Measurements from ENCODE around the gene ACTN2. TPM values are rescaled to one million over a fixed set of nuclear protein-coding genes. Genes with fewer than 3 reads are reported as not detected.

Gene ACTN2
- polyA plus RNA-seq, 3 donors = 0.07 TPM; not detected in 2

- peaks cover 2 to 5% (median 5%) of the 10 kb centered on the region in 3 donors for H3K27me3 Mint-ChIP-seq (ENCODE audit: low read depth in 3 of 3)
- 100% methylated on average over 2 of the region's 6 CpGs for WGBS (ENCODE audit: insufficient coverage)
- H3K9me3 Mint-ChIP-seq = no peaks in the 10 kb centered on the region
- Histone ChIP-seq H3K27me3 (ENCODE audit: control insufficient read depth in 2 of 2, insufficient read depth in 2 of 2, low read length in 2 of 2) (peaks cover 0 to 3% of the 10 kb centered on the region in 2 donors), H2AFZ (ENCODE audit: insufficient read depth, low read depth, low read length, poor library complexity, severe bottlenecking) (no peak overlapping the region), H3K9ac (ENCODE audit: insufficient read depth, low read length, poor library complexity, severe bottlenecking) (no peak overlapping the region), H3K9me3 (replicated peaks in 1 of 2; ENCODE audit: control insufficient read depth in 1 of 2, insufficient read depth in 1 of 2, low read length in 2 of 2) (no peaks in the 10 kb centered on the region), H3K36me3 (replicated peaks in 1 of 2; ENCODE audit: control insufficient read depth in 1 of 2, insufficient read depth in 2 of 2, low read length in 2 of 2) (no peaks in the 10 kb centered on the region), H3K4me1 (ENCODE audit: control insufficient read depth in 1 of 2, insufficient read depth in 2 of 2, low read length in 2 of 2) (no peaks in the 10 kb centered on the region), H3K4me2 (replicated peaks; ENCODE audit: extremely low read depth, low read length, poor library complexity, severe bottlenecking) (no peak overlapping the region), H3K27ac (ENCODE audit: low read depth in 1 of 2, low read length in 2 of 2) (no peak overlapping the region), H3K79me2 (ENCODE audit: insufficient read depth, low read length) (no peaks in the 10 kb centered on the region), H3K4me3 (replicated peaks in 1 of 3; ENCODE audit: low read depth in 2 of 3, low read length in 3 of 3) (no peak overlapping the region), H4K20me1 (ENCODE audit: insufficient read depth, low read length) (no peaks in the 10 kb centered on the region)
- intact Hi-C loops (cut with micrococcal nuclease) = no loop called here
- no peak for TF ChIP-seq CTCF (IDR thresholded peaks at IDR 0.05)
- H3K27ac Mint-ChIP-seq = no peak overlapping the region
- H3K4me1 Mint-ChIP-seq = peaks cover 3% of the 10 kb centered on the region
- H3K4me3 Mint-ChIP-seq = no peak overlapping the region
- no peak for DNase-seq
- H3K36me3 Mint-ChIP-seq = no peaks in the 10 kb centered on the region
These were observed 74.2 kb downstream of the ACTN2 start for GRCh38 chr1:236760480-236760879.

- Mint-ChIP-seq H3K9me3 (no peaks in the 10 kb centered on the region), H3K27ac (no peak overlapping the region), H3K36me3 (no peaks in the 10 kb centered on the region), H3K27me3 (ENCODE audit: low read depth in 3 of 3) (peaks cover 2 to 5% (median 5%) of the 10 kb centered on the region in 3 donors), H3K4me1 (peaks cover 3% of the 10 kb centered on the region), H3K4me3 (no peak overlapping the region)
- intact Hi-C loops (cut with micrococcal nuclease) = no loop called here
- H3K9me3 ChIP-seq (replicated peaks in 1 of 2; ENCODE audit: control insufficient read depth in 1 of 2, insufficient read depth in 1 of 2, low read length in 2 of 2) = no peaks in the 10 kb centered on the region
- H3K79me2 ChIP-seq (ENCODE audit: insufficient read depth, low read length) = no peaks in the 10 kb centered on the region
- no peak overlapping the region for H3K9ac ChIP-seq (ENCODE audit: insufficient read depth, low read length, poor library complexity, severe bottlenecking)
- DNase-seq = no peak
- H3K4me3 ChIP-seq (replicated peaks in 1 of 3; ENCODE audit: low read depth in 2 of 3, low read length in 3 of 3) = no peak overlapping the region
- no peaks in the 10 kb centered on the region for H3K36me3 ChIP-seq (replicated peaks in 1 of 2; ENCODE audit: control insufficient read depth in 1 of 2, insufficient read depth in 2 of 2, low read length in 2 of 2)
- no peak overlapping the region for H3K27ac ChIP-seq (ENCODE audit: low read depth in 1 of 2, low read length in 2 of 2)
- H4K20me1 ChIP-seq (ENCODE audit: insufficient read depth, low read length) = no peaks in the 10 kb centered on the region
- TF ChIP-seq CTCF (IDR thresholded peaks at IDR 0.05) = no peak
- no peaks in the 10 kb centered on the region for H3K4me1 ChIP-seq (ENCODE audit: control insufficient read depth in 1 of 2, insufficient read depth in 2 of 2, low read length in 2 of 2)
- WGBS (ENCODE audit: insufficient coverage) = 89% methylated on average over 14 of the region's 14 CpGs
- no peak overlapping the region for H3K4me2 ChIP-seq (replicated peaks; ENCODE audit: extremely low read depth, low read length, poor library complexity, severe bottlenecking)
- peaks cover 0 to 3% of the 10 kb centered on the region in 2 donors for H3K27me3 ChIP-seq (ENCODE audit: control insufficient read depth in 2 of 2, insufficient read depth in 2 of 2, low read length in 2 of 2)
- H2AFZ ChIP-seq (ENCODE audit: insufficient read depth, low read depth, low read length, poor library complexity, severe bottlenecking) = no peak overlapping the region
These were observed 74.7 kb downstream of the ACTN2 start for GRCh38 chr1:236760986-236761385.

Measured in CD14-positive monocyte (primary cell).